ENCODE measurements around the gene SLC2A4RG.

The SLC2A4RG gene

GRCh38 chr20:63697868-63698545 lies 41.6 kb upstream of the SLC2A4RG start:
- DNase-seq (ENCODE audit: low spot score), result no peak
- no peak for TF ChIP-seq CTCF (IDR thresholded peaks at IDR 0.05; ENCODE audit: extremely low read depth, missing control alignments)

- TF ChIP-seq CTCF (IDR thresholded peaks at IDR 0.05; ENCODE audit: extremely low read depth, missing control alignments), result no peak
- peak; percentile 82 for DNase-seq (ENCODE audit: low spot score)
Observed at GRCh38 chr20:63698739-63699465, 40.7 kb upstream of the SLC2A4RG start.

GRCh38 chr20:63699466-63700198 lies 39.9 kb upstream of the SLC2A4RG start:
- no peak for TF ChIP-seq CTCF (IDR thresholded peaks at IDR 0.05; ENCODE audit: extremely low read depth, missing control alignments)
- no peak for DNase-seq (ENCODE audit: low spot score)

GRCh38 chr20:63700199-63701050 lies 39.2 kb upstream of the SLC2A4RG start:
- TF ChIP-seq CTCF (IDR thresholded peaks at IDR 0.05; ENCODE audit: extremely low read depth, missing control alignments), result no peak
- DNase-seq (ENCODE audit: low spot score), result no peak

GRCh38 chr20:63701051-63701328 lies 38.6 kb upstream of the SLC2A4RG start:
- no peak for DNase-seq (ENCODE audit: low spot score)
- TF ChIP-seq CTCF (IDR thresholded peaks at IDR 0.05; ENCODE audit: extremely low read depth, missing control alignments), result no peak

GRCh38 chr20:63701329-63702035 lies 38.1 kb upstream of the SLC2A4RG start:
- no peak for DNase-seq (ENCODE audit: low spot score)
- TF ChIP-seq CTCF (IDR thresholded peaks at IDR 0.05; ENCODE audit: extremely low read depth, missing control alignments), result no peak

All from GM20000 (cell line).